Neural progenitor cell (in vitro differentiated cells): ENCODE data around the gene MAN2A1. TPM values are rescaled to one million over a fixed set of nuclear protein-coding genes. Genes with fewer than 3 reads are reported as not detected.

Source experiments
- DNase-seq: peaks from one replicate; pipeline ENCODE4 v3.0.0-alpha.2; 2016; ENCODE audit warnings: low spot score
- H2AFZ ChIP-seq: fragments of 200-600 bp; sonication (generic); replicated peaks from 2 replicates; pipeline ENCODE4 v1.6.1; 2016; ENCODE audit warnings: antibody characterized with exemption
- H3F3A ChIP-seq: fragments of 200-600 bp; sonication (generic); 2 replicates; pipeline ENCODE4 v1.6.1; 2016; ENCODE audit warnings: antibody characterized with exemption, low read depth
- H3K27ac ChIP-seq: fragments of 200-600 bp; sonication (generic); 2 replicates; pipeline ENCODE4 v1.5.1; 2016; ENCODE audit warnings: mild to moderate bottlenecking
- H3K27me3 ChIP-seq: fragments of 200-600 bp; sonication (generic); 2 replicates; pipeline ENCODE4 v1.6.1; 2016; ENCODE audit warnings: mild to moderate bottlenecking, moderate library complexity
- H3K36me3 ChIP-seq: fragments of 200-600 bp; sonication (generic); 2 replicates; pipeline ENCODE4 v1.5.1; 2016
- H3K4me1 ChIP-seq: fragments of 200-600 bp; sonication (generic); 2 replicates; pipeline ENCODE4 v1.6.1; 2016; ENCODE audit warnings: mixed run types
- H3K4me2 ChIP-seq: fragments of 200-600 bp; sonication (generic); 2 replicates; pipeline ENCODE4 v1.6.1; 2016
- H3K4me3 ChIP-seq: fragments of 200-600 bp; sonication (generic); 2 replicates; pipeline ENCODE4 v1.5.1; 2016
- H3K79me2 ChIP-seq: fragments of 200-600 bp; sonication (generic); 2 replicates; pipeline ENCODE4 v1.6.1; 2016; ENCODE audit warnings: low read depth
- H3K9ac ChIP-seq: fragments of 200-600 bp; sonication (generic); 2 replicates; pipeline ENCODE4 v1.6.1; 2016
- H3K9me3 ChIP-seq: fragments of 200-600 bp; sonication (generic); 2 replicates; pipeline ENCODE4 v1.5.1; 2016; ENCODE audit warnings: low read depth
- H4K20me1 ChIP-seq: fragments of 200-600 bp; sonication (generic); 2 replicates; pipeline ENCODE4 v1.6.1; 2016; ENCODE audit warnings: low read depth
- H3K27ac Mint-ChIP-seq: 3 replicates; pipeline ENCODE4 v1.8.0; 2021; ENCODE audit warnings: mixed read lengths
- H3K27me3 Mint-ChIP-seq: 2 replicates; pipeline ENCODE4 v1.8.0; 2022; ENCODE audit warnings: low read depth, mild to moderate bottlenecking, inconsistent platforms, moderate library complexity, mixed read lengths; ENCODE audit not compliant: insufficient read depth
- H3K36me3 Mint-ChIP-seq: 3 replicates; pipeline ENCODE4 v1.8.0; 2021; ENCODE audit warnings: mixed read lengths
- H3K4me1 Mint-ChIP-seq: 3 replicates; pipeline ENCODE4 v1.8.0; 2021; ENCODE audit warnings: mixed read lengths
- H3K4me3 Mint-ChIP-seq: 3 replicates; pipeline ENCODE4 v1.8.0; 2021; ENCODE audit warnings: mild to moderate bottlenecking, moderate library complexity, mixed read lengths
- H3K9me3 Mint-ChIP-seq: 3 replicates; pipeline ENCODE4 v1.8.0; 2020; ENCODE audit warnings: mixed read lengths
- EZH2 ChIP-seq: fragments of 200-600 bp; sonication (generic); IDR thresholded peaks from 2 replicates; pipeline ENCODE4 v1.6.1; 2017; ENCODE audit warnings: antibody characterized with exemption, mild to moderate bottlenecking, moderate library complexity
- EZH2phosphoT487 ChIP-seq: fragments of 200-600 bp; sonication (generic); IDR thresholded peaks from 2 replicates; pipeline ENCODE4 v1.6.1; 2017; ENCODE audit warnings: antibody characterized with exemption
- total RNA-seq: library from RNA; depleted of rRNA; stranded (reverse); fragments of >200 nt; gene quantifications from 2 replicates; pipeline ENCODE4 v1.2.3, GENCODE V29; 2015; ENCODE audit warnings: low replicate concordance
- TF ChIP-seq, protein P1 (sequence below): fragments of 200-600 bp; sonication (generic); IDR thresholded peaks from 2 replicates; pipeline ENCODE4 v1.5.1; 2017; ENCODE audit warnings: antibody characterized with exemption, mild to moderate bottlenecking

MAN2A1 gene
- total RNA-seq, 1 donor from 2014 or later = 130 TPM

DNA sequence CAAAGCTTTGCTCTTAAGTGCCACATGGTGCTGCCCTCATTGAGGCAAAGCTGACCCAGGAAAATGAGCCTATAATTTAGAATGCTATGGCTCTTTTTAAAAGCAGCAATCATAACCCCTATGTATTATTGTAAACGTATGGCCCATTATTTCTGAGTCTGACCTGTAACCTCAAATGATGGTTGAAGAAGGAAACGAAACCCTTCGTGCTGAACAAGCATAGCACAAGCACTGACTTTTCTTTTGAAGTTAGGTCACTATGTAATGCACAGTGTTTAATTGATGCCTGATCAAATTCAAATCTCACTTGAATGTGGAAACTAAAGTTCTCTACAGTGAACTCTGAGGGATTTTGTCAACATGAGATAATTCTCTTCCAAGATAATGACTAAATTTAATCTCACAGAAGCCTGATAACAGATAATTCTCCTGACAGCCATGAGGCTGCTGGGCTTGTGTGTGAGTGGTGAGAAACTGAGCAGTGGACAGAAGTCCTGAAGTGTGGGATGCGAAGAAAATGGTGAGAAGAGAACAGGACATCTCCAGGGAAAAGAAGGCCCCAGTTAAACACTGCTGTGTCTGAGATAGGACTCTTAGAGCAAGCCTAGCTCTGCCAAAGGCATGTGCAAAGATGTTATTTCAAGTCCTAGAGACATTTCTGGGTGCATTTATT is 226.9 kb downstream of the MAN2A1 start:
- Mint-ChIP-seq H3K36me3 (no peaks in the 10 kb centered on the region), H3K27ac (no peak overlapping the region), H3K9me3 (no peaks in the 10 kb centered on the region), H3K27me3 (peaks cover 5% of the 10 kb centered on the region), H3K4me1 (peaks cover 7% of the 10 kb centered on the region), H3K4me3 (no peak overlapping the region)
- Histone ChIP-seq H3F3A (peaks cover 12% of the 10 kb centered on the region), H3K4me2 (no peak overlapping the region), H3K9me3 (no peaks in the 10 kb centered on the region), H4K20me1 (no peaks in the 10 kb centered on the region), H3K27ac (peak overlapping the region; percentile 54), H3K4me1 (peaks cover 10% of the 10 kb centered on the region), H2AFZ (peak overlapping the region; percentile 3), H3K27me3 (no peaks in the 10 kb centered on the region), H3K79me2 (no peaks in the 10 kb centered on the region), H3K4me3 (no peak overlapping the region), H3K36me3 (no peaks in the 10 kb centered on the region), H3K9ac (no peak overlapping the region)
- TF ChIP-seq, protein P1, sequence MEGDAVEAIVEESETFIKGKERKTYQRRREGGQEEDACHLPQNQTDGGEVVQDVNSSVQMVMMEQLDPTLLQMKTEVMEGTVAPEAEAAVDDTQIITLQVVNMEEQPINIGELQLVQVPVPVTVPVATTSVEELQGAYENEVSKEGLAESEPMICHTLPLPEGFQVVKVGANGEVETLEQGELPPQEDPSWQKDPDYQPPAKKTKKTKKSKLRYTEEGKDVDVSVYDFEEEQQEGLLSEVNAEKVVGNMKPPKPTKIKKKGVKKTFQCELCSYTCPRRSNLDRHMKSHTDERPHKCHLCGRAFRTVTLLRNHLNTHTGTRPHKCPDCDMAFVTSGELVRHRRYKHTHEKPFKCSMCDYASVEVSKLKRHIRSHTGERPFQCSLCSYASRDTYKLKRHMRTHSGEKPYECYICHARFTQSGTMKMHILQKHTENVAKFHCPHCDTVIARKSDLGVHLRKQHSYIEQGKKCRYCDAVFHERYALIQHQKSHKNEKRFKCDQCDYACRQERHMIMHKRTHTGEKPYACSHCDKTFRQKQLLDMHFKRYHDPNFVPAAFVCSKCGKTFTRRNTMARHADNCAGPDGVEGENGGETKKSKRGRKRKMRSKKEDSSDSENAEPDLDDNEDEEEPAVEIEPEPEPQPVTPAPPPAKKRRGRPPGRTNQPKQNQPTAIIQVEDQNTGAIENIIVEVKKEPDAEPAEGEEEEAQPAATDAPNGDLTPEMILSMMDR = no peak
- TF ChIP-seq EZH2 = no peak
- TF ChIP-seq EZH2phosphoT487 = no peak
- DNase-seq = no peak
